HepG2 (cell line): ENCODE data around the gene PLD2. TPM values are rescaled to one million over a fixed set of nuclear protein-coding genes. Genes with fewer than 3 reads are reported as not detected.
A peak's percentile ranks its signal among the peaks of the same experiment; 100 is the strongest.

Source experiments
- CAMTA2 ChIP-seq: sonication (generic); formaldehyde crosslinking; IDR thresholded peaks from 2 replicates; pipeline ENCODE4 v1.4.0; 2020; ENCODE audit warnings: mild to moderate bottlenecking, missing genetic modification reagents, borderline replicate concordance
- E2F5 ChIP-seq: sonication (generic); formaldehyde crosslinking; conservative IDR thresholded peaks from 2 replicates; pipeline ENCODE4 v1.4.0; 2020; ENCODE audit warnings: missing genetic modification reagents
- HDAC2 ChIP-seq: sonication (generic); formaldehyde crosslinking; IDR thresholded peaks from 2 replicates; pipeline ENCODE4 v1.4.0; 2020; ENCODE audit warnings: missing genetic modification reagents
- HOXA3 ChIP-seq: sonication (generic); formaldehyde crosslinking; IDR thresholded peaks from 2 replicates; pipeline ENCODE4 v1.5.0; 2020; ENCODE audit warnings: missing genetic modification reagents
- LCORL ChIP-seq, 2 experiments: fragments of 450-650 bp in 1 of 2; sonication (generic) in 1 of 2; formaldehyde crosslinking in 1 of 2; IDR thresholded peaks; 2 replicates each; pipeline versions ENCODE4 v1.5.0 to v1.6.1; 2017 to 2020; ENCODE audit warnings: antibody characterized with exemption in 1 of 2, missing genetic modification reagents in 1 of 2
- MEF2D ChIP-seq: sonication (generic); formaldehyde crosslinking; IDR thresholded peaks from 2 replicates; pipeline ENCODE4 v1.5.1; 2020; ENCODE audit warnings: mild to moderate bottlenecking, missing genetic modification reagents
- MEIS1 ChIP-seq: sonication (generic); formaldehyde crosslinking; IDR thresholded peaks from 2 replicates; pipeline ENCODE4 v1.9.0; 2021; ENCODE audit warnings: mild to moderate bottlenecking, missing genetic modification reagents, moderate library complexity, borderline replicate concordance
- MYC ChIP-seq: sonication (generic); formaldehyde crosslinking; IDR thresholded peaks from 2 replicates; pipeline ENCODE4 v1.9.0; 2021; ENCODE audit warnings: missing genetic modification reagents, borderline replicate concordance
- NFATC3 ChIP-seq: sonication (generic); formaldehyde crosslinking; IDR thresholded peaks from 2 replicates; pipeline ENCODE4 v1.5.1; 2020; ENCODE audit warnings: mild to moderate bottlenecking, missing genetic modification reagents
- PATZ1 ChIP-seq: sonication (generic); formaldehyde crosslinking; IDR thresholded peaks from 2 replicates; pipeline ENCODE4 v1.4.0; 2020; ENCODE audit warnings: missing genetic modification reagents
- PHB2 ChIP-seq: fragments of 450-650 bp; IDR thresholded peaks from 2 replicates; pipeline ENCODE4 v1.6.1; 2018; ENCODE audit not compliant: partially characterized antibody
- PRPF4 ChIP-seq: fragments of 200-400 bp; formaldehyde crosslinking; IDR thresholded peaks from 2 replicates; pipeline ENCODE4 v1.6.1; 2016; ENCODE audit warnings: low read length, low read depth; ENCODE audit not compliant: poor library complexity, severe bottlenecking
- RARA ChIP-seq: IDR thresholded peaks from 2 replicates; pipeline ENCODE4 v1.6.1; 2016; ENCODE audit warnings: missing genetic modification reagents, missing compliant biosample characterization
- RCOR2 ChIP-seq: IDR thresholded peaks from 2 replicates; pipeline ENCODE4 v1.6.1; 2016; ENCODE audit warnings: missing biosample characterization, missing genetic modification reagents
- SALL2 ChIP-seq: sonication (generic); formaldehyde crosslinking; IDR thresholded peaks from 2 replicates; pipeline ENCODE4 v1.8.1; 2023; ENCODE audit warnings: mild to moderate bottlenecking, missing genetic modification reagents, inconsistent platforms
- SCMH1 ChIP-seq: sonication (generic); formaldehyde crosslinking; IDR thresholded peaks from 2 replicates; pipeline ENCODE4 v1.9.0; 2021; ENCODE audit warnings: missing genetic modification reagents, mild to moderate bottlenecking, borderline replicate concordance
- TBP ChIP-seq: sonication (generic); formaldehyde crosslinking; IDR thresholded peaks from 2 replicates; pipeline ENCODE4 v1.5.0; 2020; ENCODE audit warnings: missing genetic modification reagents
- ZBTB33 ChIP-seq: sonication (generic); formaldehyde crosslinking; IDR thresholded peaks from 2 replicates; pipeline ENCODE4 v1.4.0; 2020; ENCODE audit warnings: missing genetic modification reagents
- ZBTB7B ChIP-seq: sonication (generic); formaldehyde crosslinking; IDR thresholded peaks from 2 replicates; pipeline ENCODE4 v1.4.0; 2020; ENCODE audit warnings: missing genetic modification reagents
- ZEB1 ChIP-seq: IDR thresholded peaks from 2 replicates; pipeline ENCODE4 v1.6.1; 2012; ENCODE audit warnings: mild to moderate bottlenecking, low read depth, inconsistent platforms; ENCODE audit not compliant: insufficient replicate concordance
- ZFP36L1 ChIP-seq: sonication (generic); formaldehyde crosslinking; IDR thresholded peaks from 2 replicates; pipeline ENCODE4 v1.8.0; 2022; ENCODE audit warnings: mild to moderate bottlenecking, missing genetic modification reagents, moderate library complexity
- ZNF101 ChIP-seq: sonication (generic); formaldehyde crosslinking; IDR thresholded peaks from 2 replicates; pipeline ENCODE4 v1.4.0; 2020; ENCODE audit warnings: mild to moderate bottlenecking, low read depth, missing genetic modification reagents, borderline replicate concordance
- ZNF34 ChIP-seq: sonication (generic); formaldehyde crosslinking; IDR thresholded peaks from 2 replicates; pipeline ENCODE4 v1.4.0; 2020; ENCODE audit warnings: mild to moderate bottlenecking, missing genetic modification reagents, borderline replicate concordance
- ZNF446 ChIP-seq: sonication (generic); formaldehyde crosslinking; IDR thresholded peaks from 2 replicates; pipeline ENCODE4 v1.5.0; 2020; ENCODE audit warnings: mild to moderate bottlenecking, missing genetic modification reagents
- ZNF580 ChIP-seq: IDR thresholded peaks from 2 replicates; pipeline ENCODE4 v1.6.1; 2016; ENCODE audit warnings: low read depth, borderline replicate concordance
- ZNF740 ChIP-seq: sonication (generic); formaldehyde crosslinking; IDR thresholded peaks from 2 replicates; pipeline ENCODE4 v1.4.0; 2020; ENCODE audit warnings: missing genetic modification reagents
- polyA plus RNA-seq, 8 experiments: library from polyadenylated mRNA; depleted of rRNA in 3 of 8; stranded (reverse) in 7 of 8; unstranded in 1 of 8; fragments of >200 nt; fragmentation: Illumina TruSeq in 4 of 8; extraction: Trizol in 4 of 8; gene quantifications; 2 replicates each; pipeline versions ENCODE4 v1.2.1 to v1.2.3, GENCODE V29; 2011 to 2016; ENCODE audit warnings: low read depth in 4 of 8, missing spikeins in 1 of 8, mixed read lengths in 1 of 8; ENCODE audit not compliant: insufficient read depth in 1 of 8
- total RNA-seq, 5 experiments: library from RNA; depleted of rRNA; stranded (reverse); fragments of >200 nt; fragmentation: Illumina TruSeq; extraction: Trizol; gene quantifications; 2 replicates each; pipeline ENCODE4 v1.2.3, GENCODE V29; 2016; ENCODE audit warnings: low read depth in 1 of 5

The PLD2 gene
- total and polyA plus RNA-seq, 2 of the 13 experiments (the other 11 are each of a cell fraction or from before 2014, with no cell fraction given): 13.4 to 29.7 TPM

- no peak for TF ChIP-seq NFATC3 (CRISPR knock-in tag)
- no peak for TF ChIP-seq RCOR2 (CRISPR knock-in tag)
- no peak for TF ChIP-seq MYC (CRISPR knock-in tag)
- TF ChIP-seq ZFP36L1 (CRISPR knock-in tag): peak; percentile 72; the same call in 1 of the 2 replicates
- TF ChIP-seq ZNF580 (CRISPR knock-in tag): no peak
- no peak for TF ChIP-seq SCMH1
- TF ChIP-seq ZNF34 (CRISPR knock-in tag): 0 out of 2 replicates have a peak, but pooled peaks have one; percentile 19
- no peak for TF ChIP-seq ZNF446 (CRISPR knock-in tag)
- TF ChIP-seq ZBTB33 (CRISPR knock-in tag): no peak
- TF ChIP-seq MEF2D (CRISPR knock-in tag): no peak
- TF ChIP-seq PRPF4: no peak
- TF ChIP-seq PHB2: no peak
- TF ChIP-seq LCORL (IDR thresholded peaks at IDR 0.05): 0 out of 2 replicates have a peak, but pooled peaks have one; percentile 8
- TF ChIP-seq LCORL (CRISPR knock-in tag; IDR thresholded peaks at IDR 0.05): no peak
- TF ChIP-seq RARA (CRISPR knock-in tag): no peak
- no peak for TF ChIP-seq CAMTA2 (CRISPR knock-in tag)
- no peak for TF ChIP-seq ZBTB7B (CRISPR knock-in tag)
- no peak for TF ChIP-seq HDAC2 (CRISPR knock-in tag)
- TF ChIP-seq MEIS1 (CRISPR knock-in tag): no peak
- TF ChIP-seq ZNF740 (CRISPR knock-in tag): peak; percentile 11; the same call in 1 of the 2 replicates
- TF ChIP-seq TBP: no peak
- no peak for TF ChIP-seq PATZ1
- TF ChIP-seq HOXA3: no peak
- no peak for TF ChIP-seq ZNF101
- peak; percentile 14 for TF ChIP-seq ZEB1
- no peak for TF ChIP-seq SALL2
- no peak for TF ChIP-seq E2F5
Observed at GRCh38 chr17:4788159-4788806, 18.7 kb upstream of the PLD2 start (continued).
